ENCODE data around the gene GABRA1.

Gene GABRA1

GRCh38 chr5:161899590-161899989 lies 51.7 kb downstream of the GABRA1 start:
- DNase-seq (ENCODE audit: low spot score) = no peak
- no peak for TF ChIP-seq CTCF (IDR thresholded peaks at IDR 0.05; ENCODE audit: extremely low read depth, missing control alignments)

DNA sequence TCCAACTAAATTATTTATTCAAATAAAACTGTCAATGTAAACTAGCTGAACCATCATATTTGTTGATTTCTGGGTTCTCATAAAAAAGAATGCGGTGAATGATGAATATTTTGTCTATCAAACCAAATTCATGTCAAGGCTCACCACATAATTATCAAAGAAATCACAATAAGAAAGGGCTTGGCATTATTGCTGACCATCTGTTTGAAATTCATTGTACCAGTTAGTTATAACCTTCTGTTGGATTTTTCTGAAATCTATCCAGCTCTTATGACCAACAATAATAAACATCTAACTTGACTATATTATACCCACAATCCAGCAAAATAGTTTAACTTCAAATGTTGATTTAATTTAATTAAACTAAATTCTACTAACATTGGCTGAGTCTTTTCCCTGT lies 53.1 kb downstream of the GABRA1 start:
- TF ChIP-seq CTCF (IDR thresholded peaks at IDR 0.05; ENCODE audit: extremely low read depth, missing control alignments) = no peak
- no peak for DNase-seq (ENCODE audit: low spot score)

DNA sequence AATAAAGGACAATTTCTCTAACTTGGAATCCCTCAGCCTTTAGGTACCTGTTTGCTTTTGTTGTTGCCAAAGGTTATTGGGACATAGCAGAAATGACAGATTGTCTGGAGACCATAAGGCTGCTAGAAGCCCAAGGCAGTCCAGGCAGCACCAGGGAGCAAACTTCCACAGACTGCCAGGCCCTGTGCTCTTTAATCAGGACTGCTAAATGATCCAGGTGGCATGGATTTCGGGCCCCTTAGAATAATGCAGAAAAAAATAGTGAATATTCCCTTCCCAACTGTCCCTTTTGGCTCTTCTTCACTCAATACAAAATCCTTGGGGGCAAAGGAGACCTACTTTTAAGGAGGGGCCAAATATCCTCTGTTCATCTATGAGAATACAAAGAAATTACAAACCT lies 73.9 kb downstream of the GABRA1 start:
- DNase-seq (ENCODE audit: low spot score) = no peak
- no peak for TF ChIP-seq CTCF (IDR thresholded peaks at IDR 0.05; ENCODE audit: extremely low read depth, missing control alignments)

GRCh38 chr5:161924270-161924669 lies 76.3 kb downstream of the GABRA1 start:
- TF ChIP-seq CTCF (IDR thresholded peaks at IDR 0.05; ENCODE audit: extremely low read depth, missing control alignments) = no peak
- DNase-seq (ENCODE audit: low spot score) = no peak

DNA sequence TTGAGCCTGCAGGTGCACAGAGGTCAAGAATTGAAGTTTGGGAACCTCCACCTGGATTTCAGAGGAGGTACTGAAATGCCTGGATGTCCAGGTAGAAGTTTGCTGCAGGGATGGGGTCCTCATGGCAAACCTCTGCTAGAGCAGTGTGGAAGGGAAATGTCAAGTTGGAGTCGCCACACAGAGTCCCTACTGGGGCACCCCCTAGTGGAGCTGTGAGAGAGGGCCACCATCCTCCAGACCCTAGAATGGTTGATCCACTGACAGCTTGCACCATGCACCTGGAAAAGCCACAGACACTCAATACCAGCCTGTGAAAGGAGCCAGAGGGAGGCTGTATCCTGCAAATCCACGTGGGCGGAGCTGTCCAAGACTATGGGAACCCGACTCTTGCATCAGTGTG lies 78.0 kb downstream of the GABRA1 start:
- DNase-seq (ENCODE audit: low spot score) = no peak
- TF ChIP-seq CTCF (IDR thresholded peaks at IDR 0.05; ENCODE audit: extremely low read depth, missing control alignments) = no peak

DNA sequence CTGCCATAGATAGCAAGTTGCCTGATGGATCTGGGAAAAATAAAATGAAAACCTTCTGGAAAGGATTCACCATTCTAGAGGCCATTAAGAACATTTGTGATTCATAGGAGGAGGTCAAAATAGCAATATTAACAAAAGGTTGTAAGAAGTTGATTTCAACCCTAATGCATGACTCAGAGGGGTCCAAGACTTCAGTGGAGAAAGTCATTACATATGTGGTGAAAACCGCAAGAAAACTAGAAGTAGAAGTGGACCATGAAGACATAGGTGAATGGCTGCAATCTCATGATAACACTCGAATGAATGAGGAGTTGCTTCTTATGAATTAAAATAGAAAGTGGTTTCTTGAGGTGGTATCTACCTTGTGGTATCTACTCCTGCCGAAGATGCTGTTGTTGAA lies 86.6 kb downstream of the GABRA1 start:
- DNase-seq (ENCODE audit: low spot score) = no peak
- no peak for TF ChIP-seq CTCF (IDR thresholded peaks at IDR 0.05; ENCODE audit: extremely low read depth, missing control alignments)

DNA sequence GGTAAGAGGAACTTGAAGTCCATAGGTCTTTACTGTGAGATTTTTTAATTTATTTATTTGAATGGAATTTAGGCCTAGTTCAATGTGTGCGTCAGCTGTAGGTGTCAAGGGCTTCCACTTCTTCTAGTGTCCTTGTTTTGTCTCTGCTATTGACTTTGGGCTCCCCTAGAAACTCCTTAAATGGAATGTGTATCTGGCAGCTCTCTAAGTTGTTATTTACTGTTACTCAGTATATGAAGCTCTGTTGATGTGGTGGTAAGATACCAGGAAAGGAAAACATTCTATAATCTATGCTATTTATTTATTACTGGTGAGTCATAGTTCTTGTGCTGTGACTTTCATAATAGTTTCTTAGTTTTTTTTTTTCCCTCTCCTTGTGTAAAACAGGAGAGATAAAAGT lies 97.1 kb downstream of the GABRA1 start:
- no peak for TF ChIP-seq CTCF (IDR thresholded peaks at IDR 0.05; ENCODE audit: extremely low read depth, missing control alignments)
- DNase-seq (ENCODE audit: low spot score) = no peak

All from GM20000 (cell line).